Measurements from ENCODE around the gene GDPD3.

The GDPD3 gene

DNA sequence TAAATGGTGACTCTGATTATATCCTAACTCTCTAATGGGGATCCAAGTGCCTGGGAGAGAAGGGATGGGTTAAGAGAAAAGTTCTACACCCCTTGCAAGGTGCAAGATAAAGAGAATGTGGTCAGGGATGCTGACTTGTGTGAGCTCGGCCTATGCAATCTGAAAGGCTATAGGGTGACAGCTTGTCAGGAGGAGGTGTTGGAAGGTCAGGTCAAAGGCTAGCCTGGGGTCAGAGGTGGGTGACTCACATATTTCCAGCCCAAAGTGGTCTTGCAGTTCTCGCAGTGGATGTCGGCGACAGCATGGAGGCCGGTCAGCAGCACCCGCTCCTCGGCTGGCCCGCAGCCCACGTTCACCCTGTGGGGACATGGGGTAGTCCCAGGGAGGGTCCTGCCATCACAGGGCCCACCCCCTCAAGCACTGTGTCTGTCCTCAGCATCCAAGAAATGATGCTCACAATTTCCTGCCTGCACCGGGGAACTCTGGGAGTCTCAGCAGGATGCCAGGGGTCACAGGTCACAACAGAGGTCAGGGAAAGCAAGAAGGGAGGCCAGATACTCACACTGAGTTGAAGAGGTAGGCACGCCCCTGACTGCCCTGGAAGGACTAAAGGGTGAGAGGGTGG lies 18.7 kb downstream of the GDPD3 start:
- no peak for DNase-seq

DNA sequence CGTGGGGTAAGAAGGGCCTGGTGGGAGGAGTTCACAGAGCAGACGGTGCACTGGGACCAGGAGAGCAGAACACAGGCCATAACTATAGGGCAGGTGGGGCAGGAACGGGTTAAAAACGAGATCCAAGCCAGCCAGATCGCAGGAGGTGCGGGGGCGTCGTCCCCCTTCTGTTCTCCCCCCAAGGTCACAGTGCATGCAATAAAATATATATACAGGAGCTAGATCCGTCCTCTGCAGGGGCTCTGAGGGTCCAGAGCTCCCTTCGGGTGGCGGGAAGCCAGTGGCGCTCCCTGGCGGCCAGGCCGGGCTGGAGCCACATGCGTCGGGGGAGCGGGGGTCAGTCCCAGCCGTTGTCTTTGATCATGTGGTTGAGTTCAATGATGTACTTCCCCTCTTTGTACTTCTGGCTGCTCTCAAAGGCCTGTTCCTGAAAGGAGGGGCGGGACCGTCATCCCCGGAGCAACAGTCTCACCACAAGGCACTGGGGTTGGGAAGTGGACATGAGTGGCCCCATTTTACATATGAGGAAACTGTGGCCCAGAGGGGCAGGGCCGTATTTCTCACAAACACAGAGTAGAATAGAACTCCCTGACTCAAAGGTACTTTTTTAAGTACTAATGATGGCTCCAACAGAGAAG lies 20.8 kb downstream of the GDPD3 start:
- DNase-seq, result peak; percentile 56

GRCh38 chr16:30091474-30092372 lies 21.6 kb downstream of the GDPD3 start, which contains the start of gene TBX6:
Gene TBX6 (minus strand): TSS chr16:30091924. CDS start chr16:30091193, 731 bp downstream.
- DNase-seq, result peak; percentile 90

DNA sequence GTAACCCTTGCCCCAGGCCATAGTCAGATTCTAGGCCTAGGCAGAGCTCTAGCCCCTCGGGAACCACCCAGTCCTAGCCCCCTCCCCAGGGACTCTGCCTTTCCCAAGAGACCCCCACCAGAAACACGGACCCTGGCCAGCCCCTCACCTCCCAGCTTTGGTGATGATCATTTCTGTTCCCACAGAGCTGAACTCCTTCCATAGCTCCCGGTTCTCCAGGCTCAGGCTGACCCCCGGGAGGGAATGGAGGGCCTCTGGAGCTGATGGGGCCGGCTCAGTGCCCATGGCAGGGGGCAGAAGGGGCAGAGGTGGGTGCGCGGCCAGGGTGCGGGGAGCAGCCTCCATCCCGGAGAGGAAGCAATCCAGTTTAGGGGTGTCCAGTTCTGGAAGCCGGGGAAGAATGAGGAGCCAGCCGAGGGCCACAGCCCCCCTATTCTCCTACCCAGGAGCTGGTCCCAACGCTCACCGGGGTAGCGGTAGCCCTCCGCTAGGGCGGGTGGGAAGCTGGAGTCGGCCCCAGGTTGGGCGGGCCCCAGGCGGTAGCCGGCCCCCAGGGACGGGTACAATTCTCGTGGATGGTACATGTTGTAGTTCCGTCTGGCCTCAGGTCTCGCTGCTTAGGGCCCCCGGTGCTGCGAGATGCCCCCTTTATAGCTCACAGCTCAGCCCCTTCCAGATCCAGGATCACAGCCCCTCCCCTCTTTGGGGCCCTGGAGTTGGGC lies 22.6 kb downstream of the GDPD3 start:
- DNase-seq, result no peak

DNA sequence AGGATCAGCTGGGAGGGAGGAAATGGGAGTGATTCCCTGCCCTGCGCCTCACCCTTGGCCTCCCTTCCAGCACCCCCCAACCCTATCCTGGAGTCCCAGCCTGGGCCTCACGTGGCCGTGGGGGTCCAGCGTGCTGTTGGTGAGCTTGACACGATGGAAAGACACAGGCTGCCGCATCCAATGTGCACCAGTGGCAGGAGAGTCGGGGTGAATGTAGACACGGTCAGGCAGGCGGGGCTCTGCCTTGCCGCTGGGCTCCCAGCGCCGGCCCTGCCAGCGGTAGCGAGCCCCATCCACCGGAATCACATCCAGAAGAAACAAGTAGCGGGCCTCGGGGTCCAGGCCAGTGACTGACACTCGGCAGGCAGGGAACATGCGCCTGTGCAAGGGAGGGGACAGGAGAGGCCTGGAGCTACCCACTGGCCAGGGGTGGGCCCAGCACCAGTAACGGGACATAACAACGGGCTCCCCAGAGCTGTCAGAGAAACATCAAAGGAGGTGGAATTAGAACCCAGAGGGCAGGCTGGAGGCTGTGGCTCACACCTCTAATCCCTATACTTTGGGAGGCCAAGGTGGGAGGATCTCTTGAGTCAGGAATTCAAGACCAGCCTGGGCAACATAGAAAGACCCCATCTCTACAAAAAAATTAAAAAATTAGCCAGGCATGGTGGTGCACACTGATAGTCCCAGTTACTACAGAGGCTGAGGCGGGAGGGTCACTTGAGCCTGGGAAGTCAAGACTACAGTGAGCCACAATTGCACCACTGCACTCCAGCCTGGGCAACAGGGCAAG lies 24.3 kb downstream of the GDPD3 start:
- no peak for DNase-seq

- no peak for DNase-seq
Measured at GRCh38 chr16:30088237-30088831, 25.0 kb downstream of the GDPD3 start.

DNA sequence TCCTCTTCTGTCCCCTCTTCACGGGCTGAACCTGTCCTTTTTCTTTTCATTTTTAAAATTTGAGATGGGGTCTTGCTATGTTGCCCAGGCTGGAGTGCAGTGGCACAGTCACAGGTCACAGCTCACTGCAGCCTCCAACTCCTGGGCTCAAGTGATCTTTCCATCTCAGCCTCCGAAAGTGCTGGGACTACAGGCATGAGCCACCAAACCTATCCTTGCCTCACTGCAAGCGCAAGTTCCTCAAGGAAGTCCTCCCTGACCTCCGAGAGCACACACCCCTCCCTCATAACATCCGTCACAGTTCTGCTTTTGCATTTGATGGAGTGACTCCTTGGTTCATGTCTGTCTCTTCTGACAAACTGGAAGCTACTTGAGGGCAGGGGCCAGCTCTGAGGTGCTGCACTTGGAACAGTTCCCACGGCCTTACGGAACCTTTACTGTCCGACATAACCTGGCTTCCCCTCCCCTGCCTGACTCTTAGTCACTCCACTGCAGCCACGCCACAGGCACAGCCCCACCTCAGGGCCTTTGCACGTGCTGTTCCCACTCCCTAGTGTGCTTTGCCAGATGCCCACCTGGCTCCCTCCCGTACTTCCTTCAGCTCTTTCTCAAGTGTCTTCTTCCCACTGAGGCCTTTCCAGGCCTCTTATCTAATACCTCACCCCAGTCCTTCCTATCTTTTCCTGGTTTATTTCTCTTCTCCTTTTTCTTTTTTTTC lies 26.0 kb downstream of the GDPD3 start:
- no peak for DNase-seq

DNA sequence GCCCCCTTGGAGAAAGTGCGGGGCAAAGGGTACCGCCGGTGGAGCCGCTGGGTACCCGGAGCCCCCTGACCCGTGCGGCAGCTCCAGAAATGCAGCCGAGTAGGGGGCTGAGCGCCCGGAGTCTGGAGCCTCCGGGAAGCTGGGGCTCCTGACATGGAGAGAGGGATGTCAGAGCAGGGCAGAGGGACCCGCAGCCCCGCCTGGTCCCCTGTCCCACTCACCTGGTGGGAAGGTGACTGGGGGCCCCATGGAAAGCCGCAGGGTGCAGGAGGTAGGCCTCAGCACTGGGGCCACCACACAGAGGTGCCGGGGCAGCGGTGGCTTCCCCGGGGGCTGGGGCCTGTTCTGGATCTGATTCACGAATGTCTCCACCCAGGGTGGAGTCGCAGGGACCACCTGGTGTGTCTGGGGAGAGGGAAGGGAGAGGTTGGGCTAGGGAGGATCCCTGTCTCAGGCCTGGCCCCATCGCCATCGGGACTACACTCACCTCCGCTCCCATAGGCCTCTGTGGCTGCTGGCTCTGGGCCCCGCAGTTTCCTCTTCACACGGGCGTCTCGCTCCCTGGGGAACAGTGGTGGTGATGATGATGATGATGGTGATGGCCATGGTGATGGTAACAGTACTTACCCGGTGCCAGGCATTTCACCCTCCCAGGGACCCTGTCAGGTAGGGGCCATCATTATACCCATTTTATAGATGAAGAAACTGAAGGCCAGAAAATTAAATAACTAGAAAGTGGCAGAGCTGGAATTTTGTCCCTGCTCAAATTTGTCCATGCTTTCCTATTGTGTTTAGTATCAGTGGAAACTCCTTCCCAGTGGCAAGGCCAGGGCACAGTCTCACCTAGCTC lies 26.8 kb downstream of the GDPD3 start:
- DNase-seq, result no peak

DNA sequence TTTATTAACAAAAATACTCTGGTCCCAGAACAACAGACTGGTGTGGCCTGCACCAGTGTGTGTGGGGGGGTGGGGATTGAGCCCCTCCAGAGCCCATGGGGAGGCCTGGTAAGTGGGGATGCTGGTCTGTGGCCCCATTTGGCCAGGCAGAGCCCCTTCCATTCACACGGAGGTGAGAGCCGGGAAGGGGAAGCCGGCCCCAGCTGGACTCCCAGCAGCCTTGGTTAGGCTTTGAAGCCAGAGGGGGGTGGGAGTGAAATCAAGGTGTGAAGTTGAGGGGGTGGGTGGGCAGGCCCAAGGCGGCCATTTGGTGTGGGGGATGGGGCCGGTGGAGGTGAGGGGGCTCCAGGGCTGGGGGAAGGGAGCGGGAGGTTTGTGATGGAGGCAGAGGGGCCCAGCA lies 27.5 kb downstream of the GDPD3 start:
- no peak for DNase-seq

DNA sequence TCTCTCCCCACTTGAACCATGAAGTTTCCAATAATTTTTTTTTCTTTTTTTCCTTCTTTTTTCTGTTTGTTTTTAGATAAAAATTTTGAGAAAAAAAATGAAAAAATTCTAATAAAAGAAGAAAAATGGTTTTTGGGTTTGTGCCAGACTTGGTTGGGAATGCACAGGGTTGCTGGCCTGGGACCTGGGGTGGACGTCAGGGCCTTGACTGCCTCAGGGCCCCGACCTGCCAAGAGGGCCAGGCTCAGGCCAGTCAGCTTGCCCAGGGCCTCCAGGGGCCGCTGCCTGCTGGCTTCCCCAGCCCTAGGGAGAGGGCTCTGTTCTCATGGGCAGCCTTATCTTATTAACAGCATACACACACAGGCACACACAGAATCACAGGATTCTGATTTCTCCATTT lies 28.1 kb downstream of the GDPD3 start:
- DNase-seq, result no peak

DNA sequence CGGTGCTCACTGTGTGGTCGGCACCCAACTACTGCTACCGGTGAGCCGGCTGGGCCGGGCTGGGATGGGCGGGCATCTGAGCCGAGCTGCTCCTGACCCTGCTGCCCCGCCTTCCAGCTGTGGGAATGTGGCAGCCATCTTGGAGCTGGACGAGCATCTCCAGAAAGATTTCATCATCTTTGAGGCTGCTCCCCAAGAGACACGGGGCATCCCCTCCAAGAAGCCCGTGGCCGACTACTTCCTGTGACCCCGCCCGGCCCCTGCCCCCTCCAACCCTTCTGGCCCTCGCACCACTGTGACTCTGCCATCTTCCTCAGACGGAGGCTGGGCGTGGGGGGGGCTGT lies 28.5 kb downstream of the GDPD3 start:
- DNase-seq, result no peak

DNA sequence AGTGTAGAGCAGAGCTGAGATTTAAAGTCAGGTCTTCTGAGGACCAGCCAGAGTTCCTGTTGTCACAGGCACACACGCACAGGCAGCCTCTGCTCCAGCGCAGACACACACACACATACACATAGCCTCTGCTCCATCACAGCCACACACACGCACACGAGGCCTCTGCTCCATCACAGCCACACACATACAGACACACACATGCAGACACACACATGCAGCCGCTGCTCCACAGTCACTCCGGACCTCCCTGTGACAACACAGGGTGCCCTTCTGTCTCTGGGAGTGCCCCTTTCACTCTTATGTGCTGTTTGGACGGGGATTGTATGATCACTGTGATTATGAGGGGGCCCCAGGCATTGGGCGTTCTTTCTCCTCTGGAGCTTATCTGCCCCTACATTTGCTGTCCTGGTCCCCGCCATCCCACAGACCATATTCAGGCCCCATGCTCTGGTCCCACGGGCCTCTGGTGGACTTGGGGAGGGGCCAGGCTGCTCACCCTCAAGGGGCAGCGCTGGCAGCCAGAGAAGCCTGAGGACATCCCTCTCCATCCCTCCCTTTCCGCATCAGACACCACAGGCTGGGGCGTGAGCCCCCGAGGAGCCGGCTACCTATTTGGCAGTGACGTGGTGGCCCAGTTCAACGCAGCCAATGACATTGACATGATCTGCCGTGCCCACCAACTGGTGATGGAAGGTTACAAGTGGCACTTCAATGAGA lies 29.1 kb downstream of the GDPD3 start:
- no peak for DNase-seq

DNA sequence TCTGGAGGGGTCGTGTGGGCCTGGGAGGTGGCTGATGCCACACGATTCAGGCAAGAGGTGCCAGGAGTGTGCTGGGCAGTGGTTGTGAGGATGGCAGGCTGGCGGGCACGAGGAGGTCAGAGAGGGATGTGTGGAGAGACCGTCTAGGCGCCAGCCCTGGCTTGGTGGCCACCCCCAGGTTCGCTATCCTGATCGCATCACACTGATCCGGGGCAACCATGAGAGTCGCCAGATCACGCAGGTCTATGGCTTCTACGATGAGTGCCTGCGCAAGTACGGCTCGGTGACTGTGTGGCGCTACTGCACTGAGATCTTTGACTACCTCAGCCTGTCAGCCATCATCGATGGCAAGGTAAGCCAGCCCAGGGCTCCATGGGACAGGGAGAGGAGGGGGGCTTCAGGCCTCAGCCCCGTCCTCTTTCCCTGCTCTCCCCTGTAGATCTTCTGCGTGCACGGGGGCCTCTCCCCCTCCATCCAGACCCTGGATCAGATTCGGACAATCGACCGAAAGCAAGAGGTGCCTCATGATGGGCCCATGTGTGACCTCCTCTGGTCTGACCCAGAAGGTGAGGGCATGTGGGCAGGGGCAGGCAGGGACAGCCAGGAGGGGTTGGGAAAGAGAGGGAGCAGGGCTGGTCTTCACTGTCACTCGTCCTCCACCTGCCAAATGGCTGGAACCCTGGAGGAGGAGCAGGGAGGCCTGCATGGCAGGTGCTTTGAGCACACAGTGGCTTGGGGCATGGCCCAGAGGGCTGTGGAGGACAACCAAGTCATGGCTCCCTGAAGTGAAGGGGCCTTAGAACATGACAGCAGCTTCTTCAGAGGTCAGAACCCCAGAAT lies 29.9 kb downstream of the GDPD3 start:
- DNase-seq, result no peak

DNA sequence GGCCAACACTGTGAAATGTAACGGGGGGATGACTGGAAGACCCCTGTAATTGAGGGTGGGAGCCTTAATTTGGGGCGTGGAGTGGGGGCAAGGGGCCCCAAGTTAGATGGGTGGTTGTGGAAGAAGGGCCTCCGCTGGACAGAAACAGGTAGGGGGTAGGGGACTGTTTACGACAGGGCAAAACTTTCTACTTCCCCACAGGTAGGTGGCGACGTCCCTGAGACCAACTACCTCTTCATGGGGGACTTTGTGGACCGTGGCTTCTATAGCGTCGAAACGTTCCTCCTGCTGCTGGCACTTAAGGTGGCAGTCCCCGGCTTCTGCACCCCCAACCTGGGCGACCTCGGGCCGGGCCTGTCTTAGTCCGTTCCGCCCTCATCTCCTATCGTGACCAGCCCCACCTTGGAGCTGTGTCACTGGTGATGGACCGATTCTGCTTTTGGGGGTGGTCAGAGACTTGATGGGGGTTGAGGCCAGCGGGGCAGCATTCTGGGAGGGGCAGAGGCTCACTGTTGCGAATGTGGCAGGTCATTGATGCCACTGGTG lies 30.7 kb downstream of the GDPD3 start:
- DNase-seq, result no peak

DNA sequence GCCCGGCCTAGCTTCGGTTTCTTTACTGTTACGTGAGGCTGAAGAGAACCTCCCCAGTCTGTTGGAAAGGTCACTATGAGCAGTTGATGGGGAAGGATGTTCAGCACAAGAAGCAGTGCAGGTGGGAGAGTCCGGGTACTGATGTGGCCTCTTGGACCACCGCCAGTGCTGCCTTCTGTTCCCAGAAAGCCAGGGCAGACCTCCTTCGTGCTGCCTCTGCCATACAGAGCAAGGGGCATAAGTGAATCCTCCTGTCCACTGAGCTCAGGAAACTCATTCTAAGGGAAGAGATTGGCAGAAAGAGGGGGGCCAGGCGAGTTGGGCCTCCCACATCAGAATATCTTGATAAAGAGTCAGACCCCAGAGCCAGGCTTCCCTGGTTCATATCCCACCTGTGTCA lies 33.9 kb downstream of the GDPD3 start:
- no peak for DNase-seq

DNA sequence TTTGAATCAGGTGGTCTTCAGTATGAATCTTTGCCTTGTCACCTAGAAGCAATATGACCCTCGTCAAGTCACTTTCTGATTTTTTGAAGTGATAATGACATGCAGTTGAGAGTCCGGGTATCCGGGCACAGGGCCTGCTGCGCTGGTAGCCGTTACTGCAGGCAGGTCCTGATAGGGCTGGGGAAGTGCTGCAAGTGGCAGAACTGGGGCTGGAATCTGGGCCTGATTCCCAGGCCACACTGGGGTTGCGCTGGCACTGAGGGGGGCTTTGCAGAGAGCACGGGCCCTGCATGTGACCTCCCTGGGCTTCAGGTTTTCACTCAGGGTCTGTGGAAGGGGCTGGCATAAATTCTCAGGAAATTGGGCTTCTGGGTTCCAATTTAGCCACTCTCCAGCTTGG lies 34.6 kb downstream of the GDPD3 start:
- no peak for DNase-seq

DNA sequence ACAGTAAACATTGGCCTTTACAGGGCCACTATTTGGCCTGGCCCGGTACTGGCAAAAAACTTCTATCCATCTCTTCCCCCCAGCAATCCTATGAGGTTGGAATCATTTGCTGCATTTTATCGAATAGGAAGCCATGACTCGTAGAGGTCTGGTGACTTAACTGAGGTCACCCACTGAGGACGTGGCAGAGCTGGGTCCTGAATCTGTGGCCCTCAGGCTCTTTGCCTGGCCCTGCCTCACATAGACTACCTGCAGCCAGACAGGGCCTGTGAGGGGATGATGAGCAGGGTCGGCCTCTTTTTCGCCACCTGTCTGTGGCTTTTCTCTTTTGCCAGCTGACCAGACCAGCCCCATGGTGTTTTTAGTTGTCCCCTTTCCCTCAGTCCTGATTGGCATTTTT lies 35.7 kb downstream of the GDPD3 start:
- no peak for DNase-seq

DNA sequence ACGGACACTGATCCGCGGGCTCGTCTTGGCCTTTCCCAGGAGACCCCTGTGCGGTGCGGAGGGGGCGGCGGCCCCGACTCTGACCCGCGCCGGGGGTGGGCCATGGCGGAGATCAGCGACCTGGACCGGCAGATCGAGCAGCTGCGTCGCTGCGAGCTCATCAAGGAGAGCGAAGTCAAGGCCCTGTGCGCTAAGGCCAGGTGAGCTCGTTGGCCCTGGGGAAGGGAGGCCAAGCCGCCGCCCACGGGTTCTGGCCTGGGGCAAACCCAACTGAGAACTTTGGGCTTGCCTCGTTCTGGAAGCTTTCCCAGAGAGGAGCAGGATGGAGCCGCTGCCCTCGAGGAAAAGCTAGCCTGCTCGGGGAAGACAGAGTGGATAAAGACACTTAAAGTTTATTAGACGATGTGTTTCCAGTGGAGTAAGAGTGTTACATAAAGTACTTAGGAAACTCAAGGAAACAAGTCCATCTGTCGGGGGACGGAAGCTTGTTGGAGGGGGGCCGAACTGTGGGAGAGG lies 37.0 kb downstream of the GDPD3 start:
- DNase-seq, result no peak
